K562 (cell line): ENCODE measurements around the gene CD22. TPM values are rescaled to one million over a fixed set of nuclear protein-coding genes. Genes with fewer than 3 reads are reported as not detected.

Experiments
- ARID3B ChIP-seq: fragments of 250-450 bp; sonication (Bioruptor Pico); IDR thresholded peaks from 2 replicates; pipeline ENCODE4 v1.4.0; 2020; ENCODE audit warnings: borderline replicate concordance
- E2F4 ChIP-seq: sonication (generic); formaldehyde crosslinking; IDR thresholded peaks from 2 replicates; pipeline ENCODE4 v1.8.0; 2022; ENCODE audit warnings: mild to moderate bottlenecking, low read depth, missing genetic modification reagents
- GTF2E2 ChIP-seq: fragments of 200-800 bp; sonication (Bioruptor generic); IDR thresholded peaks from 2 replicates; pipeline ENCODE4 v1.6.1; 2016; ENCODE audit warnings: missing genetic modification characterization, missing compliant biosample characterization
- HNRNPK ChIP-seq: fragments of 200-400 bp; formaldehyde crosslinking; IDR thresholded peaks from one replicate; pipeline ENCODE4 v1.6.1; 2018; ENCODE audit warnings: mild to moderate bottlenecking, low read depth, low read length; ENCODE audit not compliant: poor library complexity, severe bottlenecking
- JUN ChIP-seq, 2 experiments: sonication (generic) in 1 of 2; formaldehyde crosslinking in 1 of 2; IDR thresholded peaks; 2 replicates each; pipeline versions ENCODE4 v1.6.1 to v1.8.0; 2012 to 2022; ENCODE audit warnings: borderline replicate concordance in 2 of 2, mild to moderate bottlenecking in 2 of 2, improper control_type of control experiment in 1 of 2, low read depth in 1 of 2, low read length in 1 of 2, missing genetic modification reagents in 1 of 2
- MTA3 ChIP-seq: fragments of 450-650 bp; formaldehyde crosslinking; IDR thresholded peaks from 2 replicates; pipeline ENCODE4 v1.6.1; 2017; ENCODE audit warnings: mild to moderate bottlenecking, borderline replicate concordance
- NCOA1 ChIP-seq: fragments of 450-650 bp; IDR thresholded peaks from 2 replicates; pipeline ENCODE4 v1.6.1; 2016; ENCODE audit warnings: low read depth
- NFYB ChIP-seq: IDR thresholded peaks from 2 replicates; pipeline ENCODE4 v1.6.1; 2011; ENCODE audit warnings: mild to moderate bottlenecking, moderate library complexity; ENCODE audit not compliant: insufficient read length; ENCODE audit errors: extremely low read depth
- NONO ChIP-seq, 2 experiments: fragments of 200-400 bp in 1 of 2; fragments of 450-650 bp in 1 of 2; formaldehyde crosslinking in 1 of 2; IDR thresholded peaks; 2 replicates each; pipeline ENCODE4 v1.6.1; 2017; ENCODE audit warnings: low read depth in 2 of 2, mild to moderate bottlenecking in 2 of 2, moderate library complexity in 2 of 2, low read length in 1 of 2
- NR2F6 ChIP-seq: fragments of 450-650 bp; formaldehyde crosslinking; IDR thresholded peaks from 2 replicates; pipeline ENCODE4 v1.4.0; 2020; ENCODE audit warnings: mild to moderate bottlenecking
- POLR2A ChIP-seq: fragments of 450-650 bp; conservative IDR thresholded peaks from 2 replicates; pipeline ENCODE4 v1.6.1; 2016
- PPARD ChIP-seq: fragments of 250-450 bp; sonication (Bioruptor Pico); IDR thresholded peaks from 2 replicates; pipeline ENCODE4 v1.8.0; 2022; ENCODE audit warnings: inconsistent platforms, mild to moderate bottlenecking, moderate library complexity
- RNF2 ChIP-seq: sonication (generic); IDR thresholded peaks from 2 replicates; pipeline ENCODE4 v1.6.1; 2016
- TARDBP ChIP-seq: fragments of 450-650 bp; IDR thresholded peaks from 2 replicates; pipeline ENCODE4 v1.6.1; 2016
- ZBTB11 ChIP-seq, 3 experiments: fragments of 200-800 bp in 1 of 3; fragments of 250-450 bp in 1 of 3; fragments of 450-650 bp in 1 of 3; sonication (Bioruptor Pico) in 1 of 3; sonication (Bioruptor generic) in 1 of 3; formaldehyde crosslinking in 1 of 3; IDR thresholded peaks; 2 replicates each; pipeline versions ENCODE4 v1.6.1 to v1.8.0; 2016 to 2022; ENCODE audit warnings: mild to moderate bottlenecking in 2 of 3, missing genetic modification characterization in 2 of 3, missing compliant biosample characterization in 1 of 3, moderate library complexity in 1 of 3
- ZC3H8 ChIP-seq: fragments of 450-650 bp; IDR thresholded peaks from 2 replicates; pipeline ENCODE4 v1.6.1; 2017
- ZNF354B ChIP-seq: fragments of 250-450 bp; sonication (Bioruptor Pico); IDR thresholded peaks from 2 replicates; pipeline ENCODE4 v1.4.0; 2020
- ZNF507 ChIP-seq: conservative IDR thresholded peaks from 2 replicates; pipeline ENCODE4 v1.6.1; 2017; ENCODE audit warnings: missing genetic modification characterization, missing compliant biosample characterization
- ZNF586 ChIP-seq: fragments of 450-650 bp; formaldehyde crosslinking; conservative IDR thresholded peaks from 2 replicates; pipeline ENCODE4 v1.4.0; 2020; ENCODE audit warnings: mild to moderate bottlenecking, moderate library complexity
- ZNF639 ChIP-seq, 2 experiments: fragments of 200-800 bp in 1 of 2; sonication (Bioruptor generic) in 1 of 2; sonication (generic) in 1 of 2; formaldehyde crosslinking in 1 of 2; IDR thresholded peaks in 1 of 2; conservative IDR thresholded peaks in 1 of 2; 2 replicates each; pipeline versions ENCODE4 v1.5.0 to v1.6.1; 2016 to 2020; ENCODE audit warnings: missing compliant biosample characterization in 1 of 2, missing genetic modification characterization in 1 of 2, missing genetic modification reagents in 1 of 2
- polyA plus RNA-seq, 8 experiments: library from polyadenylated mRNA; depleted of rRNA in 4 of 8; stranded (reverse) in 5 of 8; unstranded in 3 of 8; fragments of >200 nt; fragmentation: Nextera tagmentation in 2 of 8; fragmentation: Illumina TruSeq in 1 of 8; extraction: Ambion mirVana in 2 of 8; extraction: Trizol in 1 of 8; gene quantifications; 2 replicates each; pipeline versions ENCODE4 v1.2.1 to v1.2.3, GENCODE V29; 2011 to 2014; ENCODE audit warnings: inconsistent platforms in 1 of 8, missing spikeins in 1 of 8
- total RNA-seq, 7 experiments: library from RNA; depleted of rRNA in 6 of 7; stranded (reverse); fragments of >200 nt in 6 of 7; fragmentation: Illumina TruSeq in 2 of 7; extraction: Trizol in 2 of 7; gene quantifications; 2 replicates each; pipeline versions ENCODE4 v1.2.1 to v1.2.3, GENCODE V29; 2011 to 2021; ENCODE audit warnings: low replicate concordance in 1 of 7

The CD22 gene
- total and polyA plus RNA-seq, 9 of the 15 experiments (the other 6 are each of a cell fraction or from before 2014, with no cell fraction given): 0.29 to 5.0 (median 3.5) TPM

- TF ChIP-seq MTA3: no peak; the same call in 1 of the 2 replicates
- TF ChIP-seq ZNF586 (CRISPR knock-in tag): no peak
- no peak for TF ChIP-seq PPARD (CRISPR knock-in tag)
- TF ChIP-seq GTF2E2 (tag): no peak
- no peak for TF ChIP-seq E2F4 (CRISPR knock-in tag)
- TF ChIP-seq ZNF354B (CRISPR knock-in tag): no peak
- no peak for TF ChIP-seq HNRNPK
- no peak for TF ChIP-seq NCOA1
- no peak for TF ChIP-seq NR2F6 (CRISPR knock-in tag)
- no peak for TF ChIP-seq NFYB
- TF ChIP-seq TARDBP: peak; percentile 28; the same call in 1 of the 2 replicates
- 0 out of 2 replicates have a peak, but pooled peaks have one; percentile 14 for TF ChIP-seq JUN (IDR thresholded peaks at IDR 0.05; ENCODE audit: borderline replicate concordance, low read depth, low read length)
- no peak for TF ChIP-seq JUN (CRISPR knock-in tag; IDR thresholded peaks at IDR 0.05; ENCODE audit: borderline replicate concordance)
- peak; percentile 72 for TF ChIP-seq POLR2A
- TF ChIP-seq ZNF639 (CRISPR knock-in tag; conservative IDR thresholded peaks at IDR 0.05 in 1 of 2, IDR thresholded peaks at IDR 0.05 in 1 of 2): peak in 1 of 2 experiments; percentile 77; a peak in 2 of 4 replicates
- no peak for TF ChIP-seq ZC3H8
- TF ChIP-seq RNF2: peak; percentile 82
- peak in 1 of 2 experiments; percentile 68; a peak in 2 of 4 replicates for TF ChIP-seq NONO (IDR thresholded peaks at IDR 0.05; ENCODE audit: low read depth in 2 of 2, low read length in 1 of 2)
- no peak for TF ChIP-seq ARID3B
- peak in 1 of 3 experiments; percentile 81; a peak in 2 of 6 replicates for TF ChIP-seq ZBTB11 (CRISPR knock-in tag; IDR thresholded peaks at IDR 0.05)
- TF ChIP-seq ZNF507 (tag): no peak
Measured at GRCh38 chr19:35309481-35310279, 19.3 kb upstream of the CD22 start (continued).
